ENCODE results near the gene MEX3C. TPM values are rescaled to one million over a fixed set of nuclear protein-coding genes. Genes with fewer than 3 reads are reported as not detected.

MEX3C gene
- total and polyA plus RNA-seq, 12 donors = 7.0 to 38.9 (median 29.6) TPM

DNA sequence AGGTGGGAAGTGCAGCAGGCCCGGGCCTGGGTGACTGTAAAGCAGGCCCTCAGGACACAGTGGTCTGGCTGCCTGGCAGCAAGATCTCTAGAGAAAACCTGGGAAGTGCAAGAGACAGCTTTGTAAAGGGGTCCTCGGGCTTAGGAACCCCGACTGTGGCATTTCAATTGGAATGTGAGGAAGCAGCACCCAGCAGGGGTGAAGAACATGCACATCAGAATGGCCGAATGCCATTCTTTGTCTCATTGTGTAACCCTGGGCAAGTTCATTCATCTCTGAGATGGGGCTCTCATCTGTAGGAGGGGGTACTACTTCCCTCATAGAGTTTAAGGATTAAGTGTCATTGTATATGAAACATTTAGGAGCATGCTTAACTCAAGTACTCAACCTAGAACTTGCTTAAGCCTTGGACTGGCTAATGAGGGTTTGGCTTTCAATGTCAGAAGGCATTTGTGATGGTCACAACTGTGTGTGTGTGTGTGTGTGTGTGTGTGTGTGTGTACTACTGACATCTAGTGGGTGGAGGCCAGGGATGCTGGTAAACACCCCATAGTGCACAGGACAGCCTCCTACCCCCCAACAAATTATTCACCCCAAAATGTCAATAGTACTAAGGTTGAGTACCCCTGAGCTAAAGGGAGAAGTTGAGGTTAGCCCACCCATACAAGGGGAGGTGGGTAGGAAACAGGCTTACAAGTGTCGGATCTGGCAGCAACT is 29.3 kb downstream of the MEX3C start:
- intact Hi-C loops (cut with DNase I) = no loop called here
- H3K4me3 ChIP-seq = no peak overlapping the region
- no peaks in the 10 kb centered on the region for H3K9me3 ChIP-seq (replicated peaks in 1 of 3)
- no peak for DNase-seq
- WGBS, 4 donors = 66 to 78% (median 77%) methylated on average over 2 to 5 of the region's 5 CpGs
- H3K4me1 ChIP-seq (replicated peaks in 1 of 2) = no peaks in the 10 kb centered on the region
- no peaks in the 10 kb centered on the region for H3K27me3 ChIP-seq
- H3K36me3 ChIP-seq (replicated peaks in 1 of 2) = no peaks in the 10 kb centered on the region
- no peak overlapping the region for H3K27ac ChIP-seq
- TF ChIP-seq, protein P1, sequence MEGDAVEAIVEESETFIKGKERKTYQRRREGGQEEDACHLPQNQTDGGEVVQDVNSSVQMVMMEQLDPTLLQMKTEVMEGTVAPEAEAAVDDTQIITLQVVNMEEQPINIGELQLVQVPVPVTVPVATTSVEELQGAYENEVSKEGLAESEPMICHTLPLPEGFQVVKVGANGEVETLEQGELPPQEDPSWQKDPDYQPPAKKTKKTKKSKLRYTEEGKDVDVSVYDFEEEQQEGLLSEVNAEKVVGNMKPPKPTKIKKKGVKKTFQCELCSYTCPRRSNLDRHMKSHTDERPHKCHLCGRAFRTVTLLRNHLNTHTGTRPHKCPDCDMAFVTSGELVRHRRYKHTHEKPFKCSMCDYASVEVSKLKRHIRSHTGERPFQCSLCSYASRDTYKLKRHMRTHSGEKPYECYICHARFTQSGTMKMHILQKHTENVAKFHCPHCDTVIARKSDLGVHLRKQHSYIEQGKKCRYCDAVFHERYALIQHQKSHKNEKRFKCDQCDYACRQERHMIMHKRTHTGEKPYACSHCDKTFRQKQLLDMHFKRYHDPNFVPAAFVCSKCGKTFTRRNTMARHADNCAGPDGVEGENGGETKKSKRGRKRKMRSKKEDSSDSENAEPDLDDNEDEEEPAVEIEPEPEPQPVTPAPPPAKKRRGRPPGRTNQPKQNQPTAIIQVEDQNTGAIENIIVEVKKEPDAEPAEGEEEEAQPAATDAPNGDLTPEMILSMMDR (IDR thresholded peaks at IDR 0.05) = no peak
- no peak for TF ChIP-seq POLR2A (IDR thresholded peaks at IDR 0.05)

DNA sequence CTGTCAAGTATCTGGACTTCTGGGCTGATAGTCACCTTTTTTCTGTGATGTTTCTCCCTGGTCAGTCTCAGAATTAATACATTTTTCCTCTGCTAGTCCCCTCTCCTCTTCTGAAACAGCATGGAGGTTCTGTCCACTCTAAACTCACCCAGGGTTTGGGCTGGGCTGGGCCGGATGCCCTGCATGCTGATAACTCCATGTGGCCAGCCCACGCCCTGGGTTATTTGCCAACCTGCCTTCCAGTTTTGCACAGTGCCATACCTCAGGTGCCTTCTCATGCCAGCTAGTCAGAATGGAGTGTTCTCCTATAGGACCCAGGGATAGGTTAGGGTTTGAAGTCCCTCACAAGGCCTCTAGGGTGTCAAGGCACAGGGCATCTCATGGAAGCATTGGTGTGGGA is 32.2 kb downstream of the MEX3C start:
- no peak overlapping the region for H3K4me3 ChIP-seq
- H3K4me1 ChIP-seq (replicated peaks in 1 of 2) = no peaks in the 10 kb centered on the region
- no peaks in the 10 kb centered on the region for H3K9me3 ChIP-seq (replicated peaks in 1 of 3)
- H3K36me3 ChIP-seq (replicated peaks in 1 of 2) = no peaks in the 10 kb centered on the region
- intact Hi-C loops (cut with DNase I) = no loop called here
- TF ChIP-seq, protein P1 (IDR thresholded peaks at IDR 0.05) = no peak
- WGBS, 4 donors = 93 to 100% (median 96%) methylated on average over 2 of the region's 2 CpGs
- no peaks in the 10 kb centered on the region for H3K27me3 ChIP-seq
- no peak overlapping the region for H3K27ac ChIP-seq
- DNase-seq = no peak

DNA sequence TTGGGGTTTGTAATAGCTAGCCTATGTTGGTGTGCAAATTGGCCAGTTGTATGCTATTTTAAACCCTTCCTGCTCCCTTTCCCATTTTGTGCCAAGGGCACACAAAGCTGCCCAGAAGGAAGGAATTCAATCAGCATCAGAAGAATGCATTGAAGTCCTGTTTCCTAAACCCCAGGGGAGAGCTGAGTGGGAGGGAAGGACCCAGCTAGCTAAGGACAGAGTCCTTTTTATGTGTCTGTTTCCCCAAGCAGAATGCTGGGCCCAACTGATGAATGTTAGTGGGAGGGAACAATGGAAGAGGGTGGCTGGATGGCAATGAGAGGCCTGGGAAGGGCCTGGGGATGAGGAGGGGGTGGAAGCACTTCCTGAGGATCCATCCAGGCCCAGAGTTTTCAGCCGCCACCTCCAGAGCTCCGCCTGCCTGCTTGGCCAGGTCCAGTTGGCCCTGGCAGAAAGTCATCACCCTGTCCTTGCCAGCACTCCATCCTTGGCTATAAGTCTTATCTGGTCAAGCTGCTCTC is 32.7 kb downstream of the MEX3C start:
- no peak for TF ChIP-seq POLR2A (IDR thresholded peaks at IDR 0.05)
- TF ChIP-seq, protein P1 (IDR thresholded peaks at IDR 0.05) = no peak
- intact Hi-C loops (cut with DNase I) = no loop called here
- WGBS, 4 donors = 93 to 100% (median 97%) methylated on average over 2 of the region's 2 CpGs
- no peaks in the 10 kb centered on the region for H3K27me3 ChIP-seq
- DNase-seq = no peak
- no peaks in the 10 kb centered on the region for H3K4me1 ChIP-seq (replicated peaks in 1 of 2)
- no peak overlapping the region for H3K4me3 ChIP-seq
- no peaks in the 10 kb centered on the region for H3K9me3 ChIP-seq (replicated peaks in 1 of 3)
- H3K27ac ChIP-seq = no peak overlapping the region
- H3K36me3 ChIP-seq (replicated peaks in 1 of 2) = no peaks in the 10 kb centered on the region

DNA sequence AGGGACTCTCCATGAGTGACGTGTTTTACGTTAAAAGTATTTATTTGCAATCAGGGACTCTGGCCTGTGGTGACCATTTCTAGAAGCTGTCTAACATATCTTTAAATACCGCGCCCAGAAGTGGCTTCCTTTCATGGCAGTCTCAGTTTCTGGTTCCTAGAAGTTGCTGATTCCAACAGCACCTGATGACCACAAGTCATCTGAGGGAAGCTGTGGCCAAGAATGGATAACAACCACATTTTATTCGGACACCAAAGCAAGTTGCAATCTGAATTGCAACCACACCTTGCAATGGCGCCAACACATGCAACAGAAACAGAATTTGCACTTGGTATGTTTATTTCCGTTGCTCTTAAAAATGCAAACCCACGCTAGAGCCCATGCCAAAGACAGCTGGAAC is 33.1 kb downstream of the MEX3C start:
- Histone ChIP-seq H3K4me3 (no peak overlapping the region), H3K27me3 (no peaks in the 10 kb centered on the region), H3K9me3 (replicated peaks in 1 of 3) (no peaks in the 10 kb centered on the region), H3K27ac (no peak overlapping the region), H3K36me3 (replicated peaks in 1 of 2) (no peaks in the 10 kb centered on the region), H3K4me1 (replicated peaks in 1 of 2) (no peaks in the 10 kb centered on the region)
- 76 to 97% (median 81%) methylated on average over 8 of the region's 8 CpGs for WGBS, 4 donors
- intact Hi-C loops (cut with DNase I) = no loop called here
- no peak for DNase-seq
- TF ChIP-seq, protein P1 (IDR thresholded peaks at IDR 0.05) = no peak
- TF ChIP-seq POLR2A (IDR thresholded peaks at IDR 0.05) = no peak

Data from adrenal gland (tissue), 12 donors.